ENCODE data around the gene KLHDC9.
A peak's percentile ranks its signal among the peaks of the same experiment; 100 is the strongest.
"Not testable (repeated sequence)": the region's sequence is repeated elsewhere in the genome, so short reads cannot be mapped to it uniquely, and the experiment has no call there.

The KLHDC9 gene

GRCh38 chr1:161096015-161096414 is 2.1 kb upstream of the KLHDC9 start:
- no peak for DNase-seq (ENCODE audit: low read depth)

- no peak for DNase-seq (ENCODE audit: low read depth)
These were observed 1.6 kb upstream of the KLHDC9 start for GRCh38 chr1:161096530-161096929.

GRCh38 chr1:161099090-161099802 is 1.1 kb downstream of the KLHDC9 start:
- no peak for DNase-seq (ENCODE audit: low read depth)

GRCh38 chr1:161100556-161100955 is 2.4 kb downstream of the KLHDC9 start:
- DNase-seq (ENCODE audit: low read depth), result no peak

- no peak for DNase-seq (ENCODE audit: low read depth)
These were observed 8.3 kb downstream of the KLHDC9 start for GRCh38 chr1:161106431-161106830.

GRCh38 chr1:161111117-161111516 is 13.0 kb downstream of the KLHDC9 start:
- DNase-seq (ENCODE audit: low read depth), result no peak

- DNase-seq (ENCODE audit: low read depth), result no peak
These were observed 13.4 kb downstream of the KLHDC9 start for GRCh38 chr1:161111527-161111926.

GRCh38 chr1:161113915-161114314 is 15.8 kb downstream of the KLHDC9 start:
- no peak for DNase-seq (ENCODE audit: low read depth)

- DNase-seq (ENCODE audit: low read depth), result no peak
These were observed 16.4 kb downstream of the KLHDC9 start for GRCh38 chr1:161114556-161114955.

- no peak for DNase-seq (ENCODE audit: low read depth)
These were observed 17.1 kb downstream of the KLHDC9 start for GRCh38 chr1:161115132-161115711.

- not testable (repeated sequence) for DNase-seq (ENCODE audit: low read depth)
These were observed 17.8 kb downstream of the KLHDC9 start for GRCh38 chr1:161115961-161116360.

GRCh38 chr1:161117759-161118581 is 19.8 kb downstream of the KLHDC9 start, which contains the start of the genes NIT1 and PFDN2:
Gene NIT1, plus strand, starts transcription at chr1:161118105. Its CDS starts 72 bp downstream, at chr1:161118177.
Gene PFDN2, minus strand, starts transcription at chr1:161118037. Its CDS starts 11 bp downstream, at chr1:161118026.
- DNase-seq (ENCODE audit: low read depth), result peak; percentile 72

GRCh38 chr1:161119092-161119903 is 21.1 kb downstream of the KLHDC9 start:
- no peak for DNase-seq (ENCODE audit: low read depth)

- no peak for DNase-seq (ENCODE audit: low read depth)
These were observed 23.0 kb downstream of the KLHDC9 start for GRCh38 chr1:161121042-161121650.

GRCh38 chr1:161121834-161122233 is 23.7 kb downstream of the KLHDC9 start:
- DNase-seq (ENCODE audit: low read depth), result no peak

- no peak for DNase-seq (ENCODE audit: low read depth)
These were observed 24.8 kb downstream of the KLHDC9 start for GRCh38 chr1:161122967-161123366.

- DNase-seq (ENCODE audit: low read depth), result no peak
These were observed 29.5 kb downstream of the KLHDC9 start for GRCh38 chr1:161127649-161128048.

- DNase-seq (ENCODE audit: low read depth), result no peak
These were observed 30.6 kb downstream of the KLHDC9 start for GRCh38 chr1:161128591-161129420.

- DNase-seq (ENCODE audit: low read depth), result no peak
These were observed 32.1 kb downstream of the KLHDC9 start for GRCh38 chr1:161130266-161130665.
